Activated effector memory CD4-positive, alpha-beta T cell treated with anti-CD3 and anti-CD28 coated beads, Interleukin-2, amount 50 U/mL, for 16 hours (primary cell): ENCODE results near the gene IFT20.

Experiments used
- DNase-seq: peaks from one replicate; pipeline ENCODE4 v3.0.0-alpha.2; 2020

The IFT20 gene

DNA sequence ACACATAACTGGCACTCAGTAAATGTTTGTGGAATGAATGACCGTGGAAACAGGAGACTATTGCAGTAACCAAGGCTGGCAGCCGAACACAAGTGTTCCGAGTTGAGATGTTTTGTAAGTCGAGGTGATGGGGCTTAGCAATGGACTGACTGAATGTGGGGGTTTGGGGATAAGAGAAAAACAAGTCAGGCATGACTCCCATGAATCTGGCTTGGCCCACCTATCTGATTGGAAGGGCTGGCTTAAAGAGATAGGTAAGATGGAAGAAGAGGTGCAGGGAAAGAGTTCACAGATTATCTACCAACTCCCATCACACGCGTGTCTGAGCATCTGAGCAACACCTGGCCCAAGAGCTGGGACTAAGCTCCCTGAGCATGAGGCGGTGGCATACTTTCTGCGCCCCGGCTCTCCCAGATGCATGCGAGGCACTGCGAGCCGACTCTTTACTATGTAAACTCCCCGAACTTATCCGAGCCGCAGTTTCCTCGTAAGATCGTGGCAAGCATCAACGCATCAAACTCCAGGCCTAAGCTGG lies 539 bp downstream of the IFT20 start:
- no peak for DNase-seq

DNA sequence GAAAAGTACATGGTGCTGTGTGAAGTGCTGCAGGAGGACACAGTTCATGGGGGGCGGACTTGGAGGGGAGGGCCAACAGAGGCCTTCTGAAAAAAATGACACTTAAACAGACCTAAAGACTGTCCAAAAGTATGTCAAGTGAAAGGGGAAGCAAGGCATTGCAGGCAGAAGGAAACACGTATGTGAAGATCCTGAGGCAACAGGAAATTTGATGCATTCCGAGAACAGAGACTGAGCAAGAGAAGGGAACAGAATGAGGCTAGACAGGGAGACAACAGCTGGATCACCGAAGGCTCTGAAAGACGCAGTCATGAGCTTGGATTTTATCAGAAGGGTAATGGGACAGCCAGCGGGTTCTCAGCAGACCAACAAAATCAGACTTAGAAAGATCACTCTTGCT lies 1.1 kb downstream of the IFT20 start:
- no peak for DNase-seq

DNA sequence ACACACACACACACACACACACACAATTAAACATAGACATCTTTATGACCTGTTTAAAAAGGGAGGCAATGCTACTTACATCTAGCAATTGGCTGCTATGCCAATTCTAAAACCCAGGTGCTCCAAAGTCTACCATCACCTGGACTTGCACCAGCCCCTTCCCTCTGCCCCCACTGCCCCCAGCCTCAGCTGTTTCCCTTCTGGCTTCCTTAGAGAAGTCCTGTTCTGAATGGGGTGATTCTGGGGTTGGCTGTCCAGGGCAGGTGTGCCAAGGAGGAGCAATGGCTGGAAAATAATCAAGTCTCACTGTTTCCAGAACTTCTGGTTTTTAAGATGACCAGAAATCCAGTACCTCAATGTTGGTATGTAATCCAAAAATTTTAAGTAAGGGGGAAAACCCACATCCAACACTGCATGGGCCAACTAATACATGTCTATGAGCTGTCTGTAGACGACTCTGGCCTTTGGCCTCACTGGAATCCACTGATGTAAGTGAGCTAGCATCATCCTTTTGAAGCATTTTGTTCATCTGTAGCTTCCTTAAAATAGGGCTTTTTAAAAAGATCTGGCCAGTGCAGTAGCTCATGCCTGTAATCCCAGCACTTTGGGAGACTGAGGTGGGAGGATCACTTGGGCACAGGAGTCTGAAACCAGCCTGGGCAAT lies 2.1 kb downstream of the IFT20 start:
- DNase-seq: peak; percentile 57

DNA sequence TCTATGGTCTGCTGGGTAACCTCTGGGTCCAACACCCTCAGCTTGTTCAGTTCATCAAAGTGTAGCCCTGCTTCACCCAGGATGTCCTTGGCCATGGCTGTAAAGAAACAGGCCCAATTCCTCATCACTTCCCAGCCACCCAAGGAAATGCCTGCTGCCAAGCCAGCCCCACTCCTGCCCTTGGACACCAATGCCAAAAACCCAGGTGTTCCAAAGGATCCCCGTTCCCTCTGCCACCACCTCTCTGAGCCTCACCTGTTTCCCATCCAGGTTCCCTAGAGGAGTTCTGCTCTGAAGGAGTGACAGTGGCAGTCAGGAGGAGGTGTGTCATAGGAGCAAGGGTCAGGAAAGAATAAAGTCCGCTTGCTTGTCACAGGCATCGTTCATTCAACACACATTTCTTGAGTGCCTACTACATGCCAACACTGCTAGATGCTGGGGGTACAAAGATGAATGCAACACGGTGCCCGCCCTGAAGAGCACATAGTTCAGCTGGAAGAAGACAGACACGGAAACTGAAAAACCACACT lies 3.3 kb downstream of the IFT20 start:
- DNase-seq: peak; percentile 22

DNA sequence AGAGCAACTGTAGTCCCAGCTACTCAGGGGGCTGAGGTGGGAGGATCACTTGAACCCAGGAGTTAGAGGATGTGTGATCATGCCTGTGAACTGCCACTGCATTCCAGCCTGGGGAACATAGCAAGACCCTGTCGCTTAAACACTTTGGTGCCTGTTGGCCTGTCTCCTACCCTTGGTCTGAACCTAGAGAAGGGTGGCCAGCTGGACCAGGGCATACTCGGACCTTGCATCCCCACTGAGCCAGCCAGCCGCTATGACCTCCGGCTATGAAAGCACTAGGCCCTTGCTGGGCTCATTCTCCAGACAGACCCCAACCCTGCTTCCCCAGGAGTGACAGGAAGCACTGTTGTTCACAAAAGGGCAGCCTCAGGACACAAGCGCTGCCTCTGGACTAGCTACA lies 4.6 kb downstream of the IFT20 start:
- DNase-seq: no peak

DNA sequence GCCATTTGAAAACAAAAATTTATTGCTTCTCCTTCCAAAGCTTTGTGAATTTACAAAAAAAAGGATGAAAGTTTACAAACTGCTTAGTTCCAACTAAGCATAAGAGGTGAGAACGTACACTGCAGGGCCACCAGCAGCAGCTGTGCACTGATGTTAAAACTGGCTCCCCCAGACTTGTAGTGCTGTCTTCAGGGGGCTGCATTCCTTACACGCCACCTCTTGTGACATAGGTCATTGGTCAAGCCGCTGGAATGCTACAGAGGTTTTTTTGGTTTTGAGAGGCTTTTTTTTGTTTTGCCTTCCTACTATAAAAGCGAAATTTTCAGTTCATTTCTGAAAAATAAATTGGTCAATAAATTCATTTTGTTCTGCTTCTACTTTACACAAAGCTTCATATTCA lies 6.9 kb downstream of the IFT20 start:
- no peak for DNase-seq

DNA sequence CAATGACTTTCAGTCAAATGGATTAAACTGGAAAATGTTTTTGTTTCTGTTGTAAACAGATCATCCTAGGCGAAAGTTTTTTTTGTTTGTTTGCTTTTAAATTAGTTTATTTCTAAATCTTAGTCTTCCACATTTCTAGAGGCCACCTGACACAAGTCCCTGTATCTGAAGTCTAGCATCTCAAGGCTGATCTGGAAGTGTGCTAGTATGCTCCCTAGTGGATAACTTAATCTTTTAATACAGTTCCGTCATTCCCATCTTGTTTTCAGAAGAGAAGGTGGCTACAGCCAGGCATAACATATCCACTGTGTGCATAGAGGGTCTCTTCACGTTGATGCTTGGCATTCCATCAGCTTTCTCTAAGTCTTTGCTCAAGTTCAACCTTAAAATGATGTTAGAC lies 7.6 kb downstream of the IFT20 start:
- DNase-seq: no peak

DNA sequence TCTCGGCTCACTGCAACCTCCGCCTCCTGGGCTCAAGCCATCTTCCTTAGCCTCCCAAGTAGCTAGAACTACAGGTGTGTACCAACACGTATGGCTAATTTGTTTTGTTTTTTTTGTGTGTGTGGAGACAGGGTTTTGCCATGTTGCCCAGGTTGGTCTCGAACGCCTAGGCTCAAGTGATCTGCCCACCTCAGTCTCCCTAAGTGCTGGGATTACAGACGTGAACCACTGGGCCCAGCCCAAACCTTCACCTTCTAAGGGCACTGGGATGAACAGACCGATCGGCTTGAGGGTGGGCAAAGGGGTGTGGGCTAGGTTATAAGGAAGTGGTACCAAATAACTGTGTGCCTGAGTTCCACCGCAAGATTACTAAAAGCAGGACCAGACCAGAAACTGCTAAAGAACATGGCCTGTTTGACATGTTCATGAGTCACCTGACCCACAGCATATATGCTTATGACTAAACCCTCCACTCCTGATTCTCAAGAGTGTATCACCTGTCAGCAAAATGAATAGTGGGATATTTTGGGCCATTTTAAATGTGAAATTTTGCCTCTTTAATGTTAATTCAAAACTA lies 8.2 kb downstream of the IFT20 start:
- no peak for DNase-seq

DNA sequence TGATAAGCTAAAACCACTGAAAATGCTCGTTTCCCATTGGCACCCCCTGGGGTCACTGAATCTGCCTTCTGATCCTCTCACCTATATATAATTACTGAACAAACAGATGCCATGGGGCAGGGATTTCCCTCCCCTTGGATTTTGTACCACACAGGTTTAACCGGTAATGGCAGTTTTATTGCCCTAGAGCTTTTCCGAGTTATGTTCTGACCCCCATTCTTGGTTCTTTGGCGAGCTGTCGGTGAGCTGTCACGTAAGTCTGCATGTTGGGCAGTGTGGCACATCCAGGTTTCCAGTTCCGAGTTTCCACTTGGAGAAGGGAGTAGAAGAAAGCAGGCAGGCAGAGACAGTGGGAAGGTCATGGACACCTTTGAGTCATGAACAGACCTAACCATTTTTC lies 9.2 kb downstream of the IFT20 start:
- DNase-seq: no peak

DNA sequence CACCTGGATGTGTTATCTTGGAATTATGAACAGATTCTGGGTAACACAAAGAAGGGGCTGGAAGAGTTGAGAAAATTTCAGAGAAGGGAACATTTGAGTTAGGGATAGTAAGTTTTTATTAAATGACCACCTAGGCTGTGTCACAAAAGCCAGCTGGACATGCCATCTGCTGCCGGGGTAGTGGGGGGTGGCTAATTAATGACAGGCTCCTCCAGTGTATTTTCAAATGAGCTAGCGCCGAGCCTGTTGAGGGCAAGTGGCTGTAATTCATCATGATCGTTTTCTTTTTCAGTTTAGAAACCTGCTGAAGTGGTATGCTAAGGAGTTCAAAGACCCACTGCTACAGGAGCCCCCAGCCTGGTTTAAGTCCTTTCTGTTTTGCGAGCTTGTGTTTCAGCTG lies 10.1 kb downstream of the IFT20 start:
- DNase-seq: no peak

DNA sequence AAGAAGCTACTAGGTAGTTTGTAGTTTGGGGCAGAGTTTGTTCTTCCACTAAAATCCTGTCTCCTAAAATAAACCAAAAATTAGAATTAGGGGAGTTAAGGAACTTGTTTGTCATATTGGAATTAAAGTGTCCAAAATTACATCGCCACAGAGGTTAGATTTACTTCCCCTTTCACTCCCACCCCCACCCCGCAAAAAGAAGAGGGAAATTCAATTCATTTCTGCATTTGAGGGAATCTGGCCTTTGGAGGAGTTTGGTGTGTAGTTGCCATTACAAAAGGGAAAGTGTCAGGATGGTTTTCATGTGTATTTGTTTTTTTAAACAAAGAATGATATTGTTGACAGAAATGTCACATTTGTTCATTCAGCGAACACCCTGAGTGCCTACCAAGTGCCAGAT lies 10.5 kb downstream of the IFT20 start:
- DNase-seq: no peak

DNA sequence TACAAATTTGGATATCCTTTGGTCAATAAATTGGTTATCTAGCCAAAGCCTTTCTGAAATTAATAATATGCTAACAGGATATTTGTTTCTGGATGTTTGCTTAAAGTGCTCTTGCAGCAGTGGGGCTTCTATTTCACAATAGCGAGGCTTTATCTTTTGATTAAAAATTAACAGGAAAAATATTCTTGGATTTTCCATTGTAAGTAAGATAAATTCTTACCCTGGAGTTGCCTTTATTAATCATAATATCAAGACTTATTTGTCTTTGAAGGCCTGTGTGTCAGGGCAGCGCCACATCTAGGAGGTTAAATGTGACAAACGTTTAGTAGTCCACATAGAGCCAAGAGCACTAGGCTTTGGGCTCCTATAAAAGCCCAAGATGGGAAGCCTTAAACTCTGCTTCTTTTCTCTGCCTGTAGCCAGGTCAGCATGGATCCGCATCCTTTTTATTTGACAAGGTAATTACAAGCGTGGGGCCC lies 11.0 kb downstream of the IFT20 start:
- DNase-seq: no peak

DNA sequence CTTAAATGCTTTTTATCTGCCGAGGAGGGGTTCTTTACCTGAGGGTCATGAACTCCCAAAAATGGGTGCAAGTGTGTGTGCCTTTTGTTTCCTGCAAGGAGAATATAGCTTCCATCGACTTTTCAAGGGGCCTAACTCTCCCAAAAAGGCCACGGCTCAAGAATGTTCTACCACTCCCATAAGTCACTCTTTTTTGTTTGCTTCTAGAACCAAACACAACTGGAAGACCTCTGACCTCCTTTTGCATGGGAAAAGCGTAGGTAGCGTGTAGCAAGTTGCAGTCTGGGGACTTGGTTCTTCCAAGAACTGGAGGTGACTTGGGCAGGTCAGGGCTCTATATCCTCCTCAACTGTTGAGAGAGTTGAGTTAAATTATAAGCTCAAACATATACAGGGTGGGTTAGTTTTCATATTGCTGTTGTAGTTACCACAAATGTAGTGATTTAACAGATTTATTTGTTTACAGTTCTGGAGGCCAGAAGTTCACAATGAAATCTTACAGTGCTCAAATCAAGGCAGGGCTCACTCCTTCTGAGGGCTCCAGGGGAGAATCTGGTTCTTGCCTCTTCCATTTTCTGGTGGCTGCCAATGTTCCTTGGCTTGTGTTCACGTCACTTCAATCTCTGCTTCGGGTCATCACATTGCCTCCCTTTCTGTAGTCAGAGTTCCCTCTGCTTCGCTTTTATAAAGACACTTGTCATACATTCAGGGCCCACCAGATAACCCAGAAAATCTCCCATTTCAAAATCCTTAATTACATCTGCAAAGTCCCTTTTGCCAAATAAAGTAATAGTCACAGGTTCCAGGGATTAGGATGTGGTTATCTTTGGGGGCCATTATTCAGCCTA lies 14.8 kb downstream of the IFT20 start:
- DNase-seq: no peak

DNA sequence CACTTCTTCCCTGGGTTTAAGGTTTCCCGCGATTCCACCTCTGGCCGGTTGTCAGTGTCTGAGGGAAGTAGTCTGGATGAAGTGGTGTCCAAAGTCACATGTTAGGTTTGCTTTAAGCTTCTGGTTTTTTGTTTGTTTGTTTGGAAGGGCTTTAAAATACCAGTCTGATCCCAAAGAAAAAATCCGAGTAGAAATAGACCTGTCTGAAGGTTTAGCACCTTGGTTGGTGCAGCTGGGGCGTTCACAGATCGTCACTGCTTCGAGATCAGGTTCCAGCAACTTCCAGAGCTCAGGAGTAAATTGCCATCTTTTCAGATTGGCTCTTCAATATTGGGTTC lies 15.7 kb downstream of the IFT20 start:
- DNase-seq: no peak

DNA sequence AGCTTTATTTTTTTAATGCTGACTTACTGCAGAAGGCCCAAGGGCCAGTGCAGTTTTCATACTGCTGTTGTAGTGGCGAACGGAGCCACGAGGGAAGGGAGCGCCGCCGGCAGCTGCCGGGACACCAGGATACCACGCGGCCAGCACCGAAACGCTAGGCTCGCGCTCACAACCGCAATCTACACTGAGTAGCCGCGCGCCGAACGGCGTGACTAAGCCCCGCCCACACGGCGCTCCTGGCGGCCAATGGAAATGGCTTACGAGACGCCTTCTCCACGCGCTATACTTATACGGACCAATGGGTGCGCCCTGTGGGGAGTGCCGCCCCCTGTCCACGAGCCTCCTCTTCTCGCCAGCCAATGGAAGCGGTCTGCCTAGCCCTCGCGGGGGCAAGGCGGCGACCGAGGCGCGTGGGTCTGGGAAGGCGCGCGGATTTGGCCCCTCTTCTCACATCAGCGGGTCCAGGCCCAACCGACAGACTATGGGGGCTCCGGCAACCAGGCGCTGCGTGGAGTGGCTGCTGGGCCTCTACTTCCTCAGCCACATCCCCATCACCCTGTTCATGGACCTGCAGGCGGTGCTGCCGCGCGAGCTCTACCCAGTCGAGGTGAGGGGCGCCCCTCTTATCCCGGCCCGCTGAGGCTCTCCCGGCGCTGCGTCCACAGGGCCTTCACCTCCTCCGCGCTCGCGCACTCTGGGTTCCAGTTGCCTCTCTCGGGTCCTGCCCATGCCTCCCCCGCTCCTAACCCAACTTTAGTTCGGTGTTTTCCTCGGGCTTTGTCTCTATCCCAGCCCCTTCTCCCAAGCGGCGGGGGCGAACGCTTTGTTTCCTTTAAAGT lies 16.3 kb downstream of the IFT20 start, which contains the start of gene TMEM97:
Gene TMEM97 (plus strand): TSS at position 442 of the 839 bp plus-strand sequence. CDS start 40 bp downstream, at position 482.
- peak; percentile 98 for DNase-seq

DNA sequence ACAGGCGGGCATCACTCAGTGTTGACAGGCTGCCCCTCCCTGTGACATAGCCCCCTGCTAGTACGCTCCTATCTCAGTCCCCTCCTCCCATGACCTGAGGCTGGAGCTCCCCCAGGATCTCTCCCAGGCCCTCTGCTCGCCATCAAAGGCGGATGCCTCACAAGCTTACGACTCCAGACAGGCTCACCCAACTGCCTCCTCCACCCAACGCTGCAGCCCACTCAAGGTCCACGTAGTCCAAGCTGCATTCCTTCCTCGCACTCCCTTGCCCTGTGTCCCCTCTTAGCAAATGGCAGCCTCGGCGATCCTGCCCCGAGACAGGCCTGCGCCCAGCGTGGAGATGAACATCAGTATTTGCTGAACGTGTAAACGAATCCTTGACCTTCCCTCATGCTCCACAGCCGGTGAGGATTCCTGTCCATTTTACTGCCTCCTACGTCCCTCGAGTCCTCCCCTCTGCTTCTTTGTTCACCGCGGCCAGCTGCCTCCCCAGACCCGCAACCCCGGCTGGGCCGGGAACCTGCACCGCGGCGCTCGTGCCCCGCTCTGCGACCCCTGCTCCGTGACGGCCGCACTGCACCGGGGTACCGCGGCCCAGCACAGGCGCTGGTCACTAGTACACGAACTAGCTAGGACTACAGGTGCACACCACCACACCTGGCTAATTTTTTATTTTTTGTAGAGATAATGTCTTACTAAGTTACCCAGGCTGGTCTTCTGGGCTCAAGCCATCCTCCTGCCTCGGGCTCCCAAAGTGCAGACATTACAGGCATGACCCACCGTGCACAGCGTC lies 17.1 kb downstream of the IFT20 start:
- DNase-seq: no peak

DNA sequence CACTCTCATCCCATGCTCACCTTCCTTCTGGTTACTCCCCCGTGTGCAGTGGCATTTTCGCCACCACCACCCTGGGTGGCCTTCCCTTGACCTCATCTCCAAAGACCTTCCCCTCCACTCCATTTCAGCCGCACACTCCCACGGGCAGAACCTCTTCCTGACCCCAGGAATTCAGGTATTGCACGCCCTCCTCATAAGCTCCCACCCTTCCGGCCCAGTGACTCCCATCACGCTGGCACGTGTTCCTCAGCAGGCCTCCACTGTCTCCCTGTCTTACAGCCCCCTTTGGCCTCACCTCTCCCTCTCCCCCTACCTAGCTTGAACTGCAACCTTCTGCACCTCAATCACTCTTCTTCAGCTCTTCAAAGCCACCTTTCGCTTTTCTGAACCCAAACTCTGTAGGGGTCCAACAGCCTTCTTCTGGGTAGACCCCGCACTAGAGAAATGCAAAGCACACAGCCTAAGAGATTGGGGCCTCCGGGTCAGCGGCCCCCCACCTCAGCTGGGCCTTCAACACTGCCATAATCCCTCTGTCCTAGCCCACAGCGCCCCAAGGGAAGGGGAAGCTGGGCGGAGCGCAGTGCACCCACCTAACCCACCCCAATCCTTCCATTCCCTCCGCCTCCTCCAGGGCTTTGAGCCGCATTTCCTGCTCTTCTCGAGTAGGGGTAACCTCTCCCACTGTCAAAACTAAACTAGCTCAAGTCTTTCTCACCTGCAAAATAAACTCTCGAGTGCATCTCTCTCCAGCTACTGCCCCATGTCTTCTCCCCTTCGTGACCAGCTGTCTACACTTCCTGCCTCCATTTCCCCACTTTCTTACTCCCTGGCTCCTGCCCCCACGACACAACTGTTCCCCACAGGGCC lies 17.9 kb downstream of the IFT20 start:
- DNase-seq: no peak

DNA sequence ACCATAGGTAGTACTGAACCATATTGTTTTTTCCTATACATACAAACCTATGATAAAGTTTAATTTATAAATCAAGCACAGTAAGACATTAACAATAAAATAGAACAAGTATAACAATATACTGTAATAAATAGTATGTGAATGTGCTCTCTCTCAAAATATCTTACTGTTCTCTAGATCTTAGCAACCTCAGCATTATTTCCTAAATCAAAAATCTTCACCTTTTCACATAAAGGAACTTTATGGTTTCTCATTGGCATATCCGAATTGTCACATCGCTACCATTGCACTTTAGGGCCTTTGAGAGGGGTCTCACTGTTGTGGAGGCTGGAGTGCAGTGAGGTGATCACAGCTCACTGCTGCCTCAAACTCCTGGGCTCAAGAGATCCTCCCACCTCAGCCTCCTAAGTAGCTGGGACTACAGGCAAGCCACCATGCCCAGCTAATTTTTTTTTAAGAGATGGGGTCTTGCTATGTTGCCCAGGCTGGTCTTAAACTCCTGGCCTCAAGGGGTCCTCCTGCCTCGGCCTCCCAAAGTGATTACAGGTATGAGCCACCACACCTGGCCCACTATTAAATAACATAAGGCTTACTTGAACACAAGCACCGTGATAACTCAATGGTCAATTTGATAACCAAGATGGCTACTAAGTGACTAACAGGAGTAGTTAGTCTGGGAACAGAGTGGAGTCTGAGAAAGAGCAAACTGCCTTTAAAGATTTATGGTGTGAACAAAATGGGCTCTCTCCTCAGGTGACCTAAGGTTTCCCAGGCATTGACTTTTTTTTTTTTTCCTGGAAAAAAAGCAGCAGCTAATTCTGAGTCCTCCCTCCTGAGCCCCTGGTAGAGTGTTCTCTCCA lies 19.2 kb downstream of the IFT20 start:
- no peak for DNase-seq

DNA sequence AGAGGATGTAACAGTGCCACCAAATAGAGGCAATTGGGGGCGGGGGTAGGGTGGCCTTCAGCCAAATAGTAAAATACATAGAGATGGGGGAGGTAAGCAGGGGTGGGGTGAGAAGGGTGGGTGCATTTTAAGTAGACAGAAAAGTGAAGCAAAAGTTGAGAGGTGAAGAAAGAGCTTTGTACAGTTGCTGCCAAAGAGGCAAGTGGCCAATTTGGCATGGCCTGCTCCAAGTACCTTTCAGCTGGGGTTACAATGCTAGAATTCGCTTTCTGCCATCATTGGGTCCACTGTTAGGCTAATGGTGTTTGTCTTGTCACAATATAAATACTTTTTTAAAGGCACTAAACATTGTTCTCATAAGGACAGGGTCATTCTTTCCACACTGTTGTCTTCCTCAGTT lies 21.4 kb downstream of the IFT20 start:
- no peak for DNase-seq

DNA sequence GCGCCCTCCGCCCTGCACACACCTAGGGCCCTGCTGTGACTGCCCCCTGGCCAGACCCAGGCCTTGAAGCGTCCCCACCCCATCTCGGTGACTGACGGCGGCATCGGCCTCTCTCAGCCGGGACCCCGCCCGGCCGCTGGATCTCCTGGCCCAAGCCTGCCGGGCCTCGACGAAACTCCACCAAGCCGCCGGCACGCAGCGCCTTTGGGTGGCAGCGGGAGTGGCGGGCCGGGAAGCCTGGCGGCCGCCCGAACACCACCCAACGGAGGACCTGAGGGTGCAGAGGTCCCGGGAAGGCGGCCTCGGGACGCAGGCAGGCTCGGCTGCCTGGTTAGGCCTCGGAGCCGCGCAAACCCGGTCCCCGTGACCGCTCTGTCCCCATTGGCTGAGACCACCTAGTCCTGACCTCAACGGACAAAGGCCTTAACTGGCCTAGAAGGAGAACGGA lies 28.3 kb downstream of the IFT20 start:
- no peak for DNase-seq
